HL-60 (cell line): ENCODE data around the gene DAP.

ENCODE experiments used
- DNase-seq, 2 experiments: peaks; one replicate each; pipeline ENCODE4 v3.0.0-alpha.2; 2010 to 2020; ENCODE audit warnings: low read depth in 1 of 2, low spot score in 1 of 2
- H3K27ac ChIP-seq: fragments of 250-450 bp; sonication (Bioruptor Pico); replicated peaks from 2 replicates; pipeline ENCODE4 v1.5.1; 2020; ENCODE audit warnings: mild to moderate bottlenecking, moderate library complexity
- H3K27me3 ChIP-seq: fragments of 250-450 bp; sonication (Bioruptor Pico); 2 replicates; pipeline ENCODE4 v1.5.1; 2021; ENCODE audit warnings: mild to moderate bottlenecking, moderate library complexity; ENCODE audit not compliant: insufficient read depth, poor library complexity, severe bottlenecking
- H3K4me3 ChIP-seq: replicated peaks from 2 replicates; pipeline ENCODE4 v1.5.1; 2011; ENCODE audit warnings: mild to moderate bottlenecking, control low read depth, low read length; ENCODE audit not compliant: insufficient read depth
- CTCF ChIP-seq: IDR thresholded peaks from one replicate; pipeline ENCODE4 v1.5.1; 2011; ENCODE audit warnings: low read length, control low read depth, inconsistent platforms; ENCODE audit not compliant: insufficient read depth
- GABPA ChIP-seq: IDR thresholded peaks from 2 replicates; pipeline ENCODE4 v1.6.1; 2012; ENCODE audit warnings: low read depth
- POLR2AphosphoS5 ChIP-seq: IDR thresholded peaks from 2 replicates; pipeline ENCODE4 v1.6.1; 2012; ENCODE audit warnings: low read depth
- REST ChIP-seq: IDR thresholded peaks from 2 replicates; pipeline ENCODE4 v1.6.1; 2012; ENCODE audit warnings: low read depth; ENCODE audit not compliant: insufficient replicate concordance
- SPI1 ChIP-seq: IDR thresholded peaks from 2 replicates; pipeline ENCODE4 v1.6.1; 2012; ENCODE audit warnings: low read depth, mild to moderate bottlenecking, borderline replicate concordance

DAP gene

GRCh38 chr5:10649666-10650380 is 111.2 kb downstream of the DAP start:
- no peak for DNase-seq
- H3K27me3 ChIP-seq = no peaks in the 10 kb centered on the region
- H3K4me3 ChIP-seq = no peak overlapping the region
- no peak overlapping the region for H3K27ac ChIP-seq
- TF ChIP-seq GABPA (no peak), REST (peak; percentile 86), POLR2AphosphoS5 (no peak)

GRCh38 chr5:10648806-10649665 is 112.0 kb downstream of the DAP start:
- Histone ChIP-seq H3K27ac (no peak overlapping the region), H3K4me3 (no peak overlapping the region), H3K27me3 (no peaks in the 10 kb centered on the region)
- DNase-seq = no peak
- TF ChIP-seq SPI1 = no peak
- TF ChIP-seq REST = no peak
- TF ChIP-seq POLR2AphosphoS5 = no peak

- no peak overlapping the region for H3K27ac ChIP-seq
- no peaks in the 10 kb centered on the region for H3K27me3 ChIP-seq
- TF ChIP-seq CTCF (no peak), POLR2AphosphoS5 (no peak), SPI1 (no peak), REST (no peak), GABPA (no peak)
- no peak overlapping the region for H3K4me3 ChIP-seq
- no peak for DNase-seq
Measured at GRCh38 chr5:10647640-10648039, 113.4 kb downstream of the DAP start.

- Histone ChIP-seq H3K27me3 (no peaks in the 10 kb centered on the region), H3K27ac (no peak overlapping the region), H3K4me3 (no peak overlapping the region)
- TF ChIP-seq CTCF (no peak), POLR2AphosphoS5 (no peak), SPI1 (no peak), GABPA (no peak), REST (no peak)
- no peak for DNase-seq
Measured at GRCh38 chr5:10645671-10646070, 115.4 kb downstream of the DAP start.
